NCI-H146 treated with DMSO at 0.1 percent for 48 hours (cell line): ENCODE results near the gene KCNJ11.

Source experiments
- DNase-seq: peaks from one replicate; lab custom pipeline; 2025; ENCODE audit not compliant: unreplicated experiment; lab: John Stamatoyannopoulos, UW

The KCNJ11 gene

DNA sequence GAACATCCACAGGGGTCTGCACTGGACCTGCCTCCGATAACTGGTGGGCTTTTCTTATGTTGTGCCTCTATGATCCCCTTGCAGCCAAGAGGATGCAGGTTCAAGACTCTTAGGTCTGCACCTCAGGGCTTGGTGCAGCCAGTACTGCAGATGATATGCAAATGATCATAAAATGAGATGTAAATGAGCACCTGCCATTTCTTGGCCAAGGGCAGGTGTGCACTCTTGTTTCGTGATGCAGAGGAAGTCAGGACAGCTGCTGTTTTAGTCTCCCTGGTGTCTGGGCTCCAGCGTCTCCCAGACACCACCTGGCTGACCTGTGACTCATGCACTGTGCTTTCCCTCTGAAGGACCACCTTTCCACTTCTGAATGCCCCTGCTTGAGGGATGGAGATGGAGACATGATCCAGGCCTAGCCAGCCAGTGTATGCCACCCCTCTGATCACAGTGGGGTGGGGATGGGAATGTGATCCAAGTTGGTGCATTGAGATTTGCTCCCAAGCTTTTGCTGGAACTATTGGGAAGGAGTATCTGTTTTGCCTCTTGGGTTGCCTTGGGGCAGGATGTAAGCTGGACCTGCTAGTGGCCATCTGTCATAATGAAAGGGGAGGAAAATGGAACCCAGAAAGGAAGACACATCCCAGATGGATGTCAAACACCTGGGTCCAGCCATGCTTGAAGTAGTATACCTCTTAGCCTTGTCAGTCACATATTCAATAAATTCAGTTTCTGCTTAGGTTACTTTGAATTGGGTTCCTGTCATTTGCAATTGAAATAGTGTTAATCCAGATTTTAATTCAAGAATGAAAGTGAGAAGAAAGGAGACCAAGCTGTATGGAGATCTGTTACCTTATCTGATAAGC is 3.3 kb upstream of the KCNJ11 start:
- DNase-seq: peak; percentile 66

DNA sequence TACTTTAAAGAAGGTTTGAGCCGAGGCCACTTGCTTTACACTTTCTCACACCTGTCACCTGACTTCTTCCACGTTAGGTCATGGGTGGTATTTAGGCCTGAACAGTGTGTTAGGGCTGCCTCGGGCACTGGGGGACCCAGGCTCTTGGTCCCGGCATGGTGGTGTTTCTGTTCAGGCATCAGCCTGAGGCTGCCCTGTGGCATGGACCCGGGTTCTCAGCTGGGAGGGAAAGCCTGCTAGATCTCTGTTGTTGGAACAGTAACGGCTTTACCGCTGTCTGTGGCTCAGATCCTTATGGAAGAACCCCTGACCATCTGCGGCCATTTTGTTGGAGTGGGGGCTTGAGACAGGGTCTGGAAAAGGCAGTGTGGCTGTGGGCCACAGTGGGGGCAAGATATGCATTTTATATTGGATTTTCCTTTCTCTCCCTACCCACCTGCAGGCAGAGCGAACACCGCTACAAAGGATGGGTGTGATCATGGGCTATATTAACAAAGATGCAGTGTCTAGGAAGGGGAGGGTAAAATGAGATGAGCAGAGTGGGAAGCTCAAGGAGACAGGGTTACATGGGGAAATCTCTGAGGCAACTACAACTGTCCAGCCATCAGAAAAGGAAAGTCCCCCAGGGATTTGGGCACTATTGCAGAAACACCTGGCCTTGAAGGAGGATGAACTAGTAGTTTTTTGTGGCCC is 1.6 kb upstream of the KCNJ11 start:
- no peak for DNase-seq

DNA sequence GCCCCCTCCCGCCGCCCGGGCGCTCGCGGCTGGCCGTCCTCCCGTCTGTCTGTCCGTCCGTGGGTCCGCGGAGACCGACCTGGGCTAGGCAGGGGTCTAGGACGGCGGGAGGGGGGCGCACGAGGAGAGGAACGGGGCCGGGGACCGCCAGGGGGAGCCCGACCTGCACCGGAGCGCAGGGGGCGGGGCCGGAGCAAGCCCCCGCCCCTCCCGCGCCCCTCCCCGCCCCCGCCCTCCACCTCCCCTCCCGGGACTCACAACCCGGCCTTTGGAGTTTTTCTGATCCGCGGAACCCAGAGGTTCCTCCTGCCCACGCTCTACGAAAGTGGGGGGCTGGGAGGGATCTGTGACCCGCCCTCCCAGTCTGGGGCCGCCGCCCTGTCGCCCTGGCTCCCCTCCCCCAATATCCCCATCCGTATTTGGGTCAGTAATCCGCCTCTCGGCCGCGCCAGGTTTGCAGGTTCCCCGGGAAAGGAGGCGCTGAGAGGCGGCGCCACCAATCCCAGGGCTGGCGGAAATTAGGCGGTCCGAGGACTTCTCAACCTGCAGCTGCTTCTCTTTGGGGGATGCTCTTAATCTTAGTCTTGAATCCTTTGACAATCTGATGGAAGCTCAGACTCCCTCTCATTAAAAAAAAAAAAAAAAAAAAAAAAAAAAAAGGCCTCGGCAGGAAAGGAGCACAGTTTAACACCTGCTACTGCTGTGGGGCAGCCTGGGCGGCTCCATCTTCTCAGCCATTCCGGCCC is 925 bp upstream of the KCNJ11 start:
- peak; percentile 86 for DNase-seq

DNA sequence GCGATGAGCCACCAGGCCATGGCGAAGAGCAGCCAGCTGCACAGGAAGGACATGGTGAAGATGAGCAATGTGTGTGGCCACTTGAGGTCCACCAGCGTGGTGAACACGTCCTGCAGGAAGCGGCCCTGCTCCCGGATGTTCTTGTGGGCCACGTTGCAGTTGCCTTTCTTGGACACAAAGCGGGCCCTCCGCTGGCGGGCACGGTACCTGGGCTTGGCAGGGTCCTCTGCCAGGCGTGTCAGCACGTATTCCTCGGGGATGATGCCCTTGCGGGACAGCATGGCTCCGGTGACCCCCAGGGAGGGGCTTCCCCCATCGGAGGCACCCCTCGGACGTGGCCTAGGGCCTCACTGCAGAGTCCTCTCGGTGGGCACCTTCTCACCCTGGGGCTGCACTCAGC is 648 bp downstream of the KCNJ11 start:
- no peak for DNase-seq

DNA sequence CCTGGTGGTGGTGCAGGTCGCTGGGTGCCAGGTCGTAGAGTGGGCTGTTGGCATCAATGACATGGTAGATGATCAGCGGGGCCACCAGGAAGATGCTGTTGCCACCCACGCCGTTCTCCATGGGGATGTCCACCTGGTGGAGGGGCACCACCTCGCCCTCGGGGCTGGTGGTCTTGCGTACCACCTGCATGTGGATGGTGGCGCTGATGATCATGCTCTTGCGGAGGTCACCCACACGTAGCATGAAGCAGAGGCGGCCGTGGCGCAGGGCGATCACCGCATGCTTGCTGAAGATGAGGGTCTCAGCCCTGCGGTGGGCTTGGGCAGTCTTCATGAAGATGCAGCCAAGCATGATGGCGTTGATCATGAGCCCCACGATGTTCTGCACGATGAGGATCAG is 1.2 kb downstream of the KCNJ11 start:
- no peak for DNase-seq

DNA sequence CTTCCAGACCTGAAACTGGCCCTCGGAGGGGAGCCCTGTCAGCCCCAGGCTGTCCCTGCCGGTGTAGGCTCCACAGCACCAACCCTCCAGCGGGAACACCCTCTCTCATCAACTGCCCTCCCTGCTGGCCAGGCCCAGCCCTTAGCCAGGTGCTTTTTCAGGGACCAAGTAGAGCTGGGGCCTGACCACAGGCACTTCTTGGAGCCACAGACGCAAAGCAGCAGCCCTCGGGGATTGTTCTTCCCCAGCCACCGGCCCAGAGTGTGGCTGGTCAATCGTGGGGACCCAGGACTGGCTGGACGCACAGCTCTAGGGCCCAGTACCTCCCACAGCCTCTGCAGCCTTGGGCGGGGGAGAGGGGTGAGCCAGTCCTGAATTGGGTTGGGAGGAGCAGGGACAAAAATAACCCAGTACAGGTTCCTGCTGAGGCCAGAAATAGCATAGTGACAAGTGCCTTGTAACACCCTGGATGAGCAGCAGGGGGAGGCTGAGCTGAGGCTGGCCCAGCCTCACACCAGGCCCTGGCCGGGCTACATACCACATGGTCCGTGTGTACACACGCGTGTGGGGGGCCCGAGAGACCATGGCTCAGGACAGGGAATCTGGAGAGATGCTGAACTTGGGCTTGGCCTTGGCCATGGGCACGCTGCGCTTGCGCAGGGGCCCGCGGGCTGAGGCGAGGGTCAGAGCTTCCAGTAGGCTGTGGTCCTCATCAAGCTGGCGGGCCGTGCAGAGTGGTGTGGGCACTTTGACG is 2.0 kb downstream of the KCNJ11 start:
- no peak for DNase-seq

DNA sequence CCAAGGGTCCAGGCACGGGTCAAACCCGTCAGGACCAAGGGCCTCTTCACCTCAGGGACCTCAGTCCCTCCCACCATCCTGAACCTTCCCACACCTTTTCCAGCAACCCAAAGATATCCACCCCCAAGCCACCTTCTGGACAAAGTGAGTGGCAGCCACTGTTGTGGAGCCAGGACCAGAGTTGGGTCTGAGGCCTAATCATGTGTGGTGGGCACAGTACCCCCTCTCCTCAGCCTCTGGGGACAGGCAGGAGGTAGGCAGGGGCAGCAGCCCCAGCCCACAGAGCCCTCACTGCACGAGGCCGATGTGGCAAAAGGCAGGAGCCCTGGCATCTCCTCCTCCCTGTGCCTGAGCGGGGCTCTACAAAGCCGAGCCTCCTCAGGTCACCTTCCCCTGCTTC is 2.5 kb downstream of the KCNJ11 start:
- DNase-seq: no peak

DNA sequence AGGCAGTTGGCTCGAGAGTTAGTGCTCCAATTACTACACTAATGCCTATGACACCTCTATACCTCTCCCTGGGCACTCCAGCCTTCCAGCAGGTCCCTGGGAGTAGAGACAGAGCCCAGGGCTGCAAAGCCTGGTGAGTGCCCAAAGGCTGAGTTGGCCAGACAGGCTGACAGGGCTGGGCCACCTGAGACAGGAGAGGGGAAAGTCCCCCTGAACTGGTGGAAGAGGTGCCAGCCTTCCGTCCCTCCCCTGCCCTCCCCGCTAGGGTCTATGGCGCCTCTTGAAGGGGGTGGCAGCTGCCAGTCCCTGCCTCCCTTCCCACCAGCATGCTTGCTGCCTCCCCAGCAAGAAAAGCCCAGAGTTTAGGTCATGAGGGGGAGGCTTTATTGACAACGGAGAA is 3.0 kb downstream of the KCNJ11 start:
- DNase-seq: no peak

DNA sequence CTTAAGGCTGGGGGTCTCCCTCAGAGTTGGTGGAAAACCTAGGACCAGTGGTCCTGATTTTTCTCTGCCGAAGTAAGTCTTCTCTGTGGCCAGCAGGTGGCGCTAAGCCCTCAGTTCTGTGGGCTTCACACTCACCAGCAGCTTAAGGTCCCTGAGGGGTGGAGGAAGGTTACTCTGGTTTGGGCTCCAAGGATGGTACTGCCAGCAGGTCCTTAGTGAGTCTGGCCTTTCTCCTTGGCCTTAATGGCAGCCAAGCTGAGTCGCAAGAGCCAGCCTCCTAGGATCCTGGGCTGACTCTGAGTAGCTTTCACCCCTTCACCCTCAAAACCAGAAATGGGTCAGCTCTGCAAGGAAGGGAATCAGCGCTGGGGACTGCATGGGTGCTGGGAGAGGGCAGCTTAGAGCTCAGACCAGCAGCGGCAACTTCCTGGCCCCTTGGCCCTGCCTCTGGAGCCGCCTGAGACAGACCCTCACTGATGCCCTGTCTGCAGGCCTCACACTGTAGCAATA is 4.4 kb downstream of the KCNJ11 start:
- DNase-seq: peak; percentile 35

DNA sequence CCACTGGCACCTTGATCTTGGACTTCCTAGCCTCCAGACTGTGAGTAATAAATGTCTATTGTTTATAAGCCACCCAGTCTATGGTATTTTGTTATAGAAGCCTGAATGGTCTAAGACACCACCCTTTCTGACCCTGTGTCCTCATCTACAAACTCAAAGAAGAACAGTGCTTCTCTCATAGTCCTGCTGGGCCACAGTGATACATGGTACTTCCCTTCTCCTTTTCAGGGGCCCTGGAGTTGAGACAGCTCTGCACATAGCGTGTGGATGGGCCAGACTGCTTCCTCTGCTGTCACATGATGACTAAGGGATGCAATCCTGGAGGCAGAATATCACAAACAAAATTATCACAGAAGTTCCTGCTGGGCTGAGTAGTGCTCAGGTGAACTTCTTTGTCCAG is 5.0 kb downstream of the KCNJ11 start:
- DNase-seq: no peak

DNA sequence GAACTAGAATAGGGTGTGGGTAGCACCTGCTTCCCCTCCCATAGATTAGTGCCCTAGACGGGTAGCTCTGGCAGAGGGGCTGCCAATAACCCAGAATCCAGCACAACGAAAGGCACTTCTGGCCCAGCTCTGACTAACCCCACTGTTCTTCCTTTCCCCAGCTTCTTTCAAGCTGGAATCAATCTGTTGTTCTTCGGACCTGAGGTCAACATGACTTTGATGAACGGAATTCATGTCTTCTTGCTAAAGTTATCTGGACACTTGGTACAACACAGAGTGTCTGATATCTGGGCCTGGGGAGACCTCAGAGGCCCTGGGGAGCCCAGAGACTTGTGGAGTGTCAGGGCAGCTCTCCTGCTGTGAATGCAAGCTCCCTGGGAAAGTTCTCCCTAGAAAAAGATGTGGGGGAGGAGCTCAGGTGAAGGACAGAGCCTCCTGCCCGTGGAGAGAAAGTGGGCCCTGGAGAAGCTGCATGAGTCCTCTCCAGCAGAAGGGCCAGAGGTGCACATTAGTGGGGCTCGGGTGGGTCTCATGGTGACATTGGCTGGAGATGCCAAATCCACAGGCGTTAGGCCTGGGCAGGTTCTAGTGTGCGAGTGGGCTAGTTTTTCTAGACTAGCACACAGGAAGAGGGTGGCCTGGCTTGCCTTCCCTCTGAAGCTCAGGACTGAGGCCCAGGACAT is 6.3 kb downstream of the KCNJ11 start:
- DNase-seq: no peak

DNA sequence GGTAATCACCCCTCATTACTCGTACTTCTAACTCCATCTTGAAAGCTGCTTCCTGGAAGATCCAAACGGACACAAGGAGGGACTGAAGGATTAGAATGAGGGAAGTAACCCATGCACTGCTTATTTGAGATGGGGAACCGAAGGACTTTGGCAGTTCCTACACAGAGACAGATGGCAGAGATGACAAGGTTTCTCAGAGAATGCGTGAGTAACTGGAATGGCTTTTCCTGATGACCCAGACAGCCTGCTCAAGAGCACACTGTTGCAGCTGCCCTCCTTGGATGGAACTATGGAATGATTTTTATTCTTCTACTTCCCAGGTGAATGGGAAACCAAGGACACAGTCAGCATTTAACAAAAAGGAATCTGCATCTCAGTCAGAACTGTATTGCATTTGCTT is 7.3 kb downstream of the KCNJ11 start:
- no peak for DNase-seq

DNA sequence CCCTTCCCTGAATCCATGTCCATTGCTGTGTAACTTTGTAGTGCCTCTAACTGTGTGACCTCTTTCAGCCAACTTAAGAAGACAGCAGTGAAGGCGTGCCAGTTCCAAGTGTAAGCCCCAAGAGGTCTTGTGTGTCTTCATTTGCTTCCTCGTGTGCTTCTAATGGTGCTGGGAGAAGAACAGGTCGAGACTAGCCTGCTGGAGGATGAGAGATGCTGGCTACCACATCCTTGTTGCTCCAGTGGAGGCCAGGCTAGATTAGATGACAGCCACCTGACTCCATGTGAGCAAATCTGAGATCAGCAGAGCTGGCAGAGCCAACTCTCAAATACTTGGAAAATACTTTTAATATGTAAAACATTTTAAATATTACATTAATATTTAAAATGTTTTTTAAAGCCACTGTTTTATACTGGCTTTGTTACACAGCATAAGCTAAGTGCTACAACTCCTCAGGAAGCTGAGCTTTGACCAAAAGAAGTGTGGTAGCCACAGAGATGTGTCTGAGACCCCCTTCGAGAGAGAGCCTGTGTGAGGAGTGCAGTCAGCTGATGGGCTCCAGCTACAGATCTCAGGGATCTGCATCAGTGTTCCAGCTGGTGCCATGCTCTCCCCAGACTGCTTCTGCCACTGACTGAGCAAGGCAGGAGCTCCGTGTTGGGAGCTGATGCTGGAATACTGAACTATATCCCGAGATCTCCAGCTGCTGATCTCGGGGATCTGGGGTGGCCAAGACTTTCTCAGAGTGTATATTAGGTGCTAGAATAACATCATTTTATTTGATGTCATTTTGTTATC is 8.9 kb downstream of the KCNJ11 start:
- DNase-seq: no peak

DNA sequence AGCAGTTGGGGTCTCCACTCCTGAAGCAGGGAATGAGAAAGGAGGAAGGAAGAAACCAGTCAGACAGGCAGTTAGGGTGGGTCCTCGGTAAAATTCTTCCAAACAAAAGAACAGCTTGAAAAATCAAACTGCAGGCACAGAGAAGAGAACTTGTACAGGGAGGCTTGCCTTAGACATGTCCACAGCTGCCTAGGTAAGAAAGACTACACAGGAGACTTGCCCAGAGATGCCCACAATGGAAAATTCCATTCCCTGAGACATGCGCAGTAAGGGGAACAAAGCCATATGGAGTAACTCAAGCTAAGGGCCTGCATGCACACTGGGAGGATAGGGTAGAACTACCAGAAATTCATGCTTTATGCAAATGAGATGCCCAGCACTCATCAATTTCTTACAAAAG is 9.8 kb downstream of the KCNJ11 start:
- DNase-seq: no peak

DNA sequence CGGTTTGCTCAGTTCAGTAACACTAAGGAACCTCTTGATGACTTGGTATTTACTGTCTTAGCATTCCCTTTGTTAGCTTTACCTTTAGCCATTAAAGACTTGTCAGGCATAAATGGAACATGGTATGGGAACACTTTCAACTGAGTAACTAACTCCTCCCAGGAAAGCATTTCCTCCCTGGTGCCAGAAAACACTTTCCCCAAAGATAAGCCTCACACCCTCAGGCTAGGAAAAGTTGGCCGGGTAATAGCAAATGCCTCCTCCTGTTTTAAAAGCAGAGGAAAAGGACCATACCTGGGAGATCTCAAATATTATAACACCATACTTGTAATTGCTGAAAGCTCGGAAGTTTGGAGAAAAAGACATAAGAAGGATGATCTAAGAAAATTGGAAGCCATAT is 12.0 kb downstream of the KCNJ11 start:
- no peak for DNase-seq

DNA sequence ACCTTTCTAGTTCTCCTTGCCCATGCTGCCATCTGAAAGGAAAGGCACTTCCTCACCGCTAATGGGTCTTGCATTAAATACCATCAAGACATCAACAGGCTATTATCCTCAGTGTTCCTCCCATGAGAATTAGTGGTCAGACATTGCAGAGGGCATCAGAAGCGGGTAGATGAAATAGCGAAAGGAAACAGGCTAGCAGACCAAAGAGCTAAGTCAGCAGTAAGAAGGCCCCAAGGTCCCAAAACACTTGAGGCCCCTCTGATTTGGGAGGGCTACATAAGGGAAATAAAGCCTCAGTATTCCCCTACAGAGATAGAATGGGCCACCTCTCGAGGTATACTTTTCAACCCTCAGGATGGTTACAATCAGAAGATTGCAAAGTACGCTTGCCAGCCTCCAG is 12.9 kb downstream of the KCNJ11 start:
- no peak for DNase-seq

DNA sequence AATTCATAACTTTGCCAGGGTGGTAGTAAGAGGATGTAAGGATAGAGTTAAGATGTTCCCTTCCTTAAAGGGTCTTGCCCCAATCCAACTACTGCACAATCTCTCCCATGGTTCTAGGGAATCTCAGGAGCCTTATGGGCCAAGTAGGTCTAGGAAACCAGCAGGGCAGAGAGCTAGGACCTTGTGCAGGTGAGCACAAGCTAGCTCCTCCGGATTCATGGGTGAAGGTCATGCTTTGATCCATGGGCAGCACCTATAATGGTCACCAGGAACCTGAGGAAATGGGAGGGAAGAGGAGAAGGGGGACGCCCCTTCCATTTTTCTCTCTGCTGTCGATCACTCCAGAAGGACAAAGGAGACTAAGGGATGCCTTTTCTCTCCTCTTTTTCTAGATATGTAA is 16.8 kb downstream of the KCNJ11 start:
- DNase-seq: no peak

DNA sequence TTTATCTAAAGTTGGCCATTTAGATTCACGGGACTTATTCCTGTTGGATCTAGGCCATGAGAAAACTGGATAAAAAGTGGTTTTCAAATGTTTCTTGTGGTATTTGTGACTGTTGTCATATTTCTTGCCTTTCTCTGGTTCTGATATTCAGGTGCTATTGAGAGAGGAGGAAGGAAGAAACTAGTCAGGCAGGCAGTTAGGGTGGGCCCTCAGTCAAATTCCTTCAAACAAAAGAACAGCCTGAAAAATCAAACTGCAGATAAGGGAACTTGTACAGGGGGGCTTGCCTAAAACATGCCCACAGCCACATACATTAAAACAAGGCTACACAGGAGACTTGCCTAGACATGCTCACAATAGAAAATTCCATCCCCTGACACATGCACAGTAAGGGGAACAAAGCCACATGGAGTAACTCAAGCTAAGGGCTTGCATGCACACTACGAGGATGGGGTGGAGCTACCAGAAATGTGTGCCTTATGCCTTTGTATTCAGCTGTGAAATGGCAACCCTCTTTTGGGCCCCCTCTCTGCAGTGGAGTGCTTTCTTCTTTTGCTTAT is 18.7 kb downstream of the KCNJ11 start:
- DNase-seq: no peak

DNA sequence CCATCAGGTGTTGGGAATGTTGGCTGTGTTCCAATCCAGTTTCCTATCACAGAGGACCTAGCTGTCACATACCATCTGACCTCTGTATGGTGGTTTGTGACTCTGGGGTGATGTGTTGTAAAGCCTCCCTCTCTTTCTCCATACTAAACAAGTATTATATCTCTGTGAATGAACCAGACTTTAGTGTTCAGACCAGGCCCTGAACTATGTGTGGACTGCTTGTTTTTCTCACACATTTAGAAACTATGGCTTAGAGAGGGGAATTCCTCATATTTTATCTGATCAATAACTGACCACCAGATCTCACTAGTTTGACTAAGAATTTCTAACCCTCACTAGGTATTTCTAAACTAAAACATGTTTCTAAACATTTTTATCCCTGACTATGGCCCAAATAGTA is 19.4 kb downstream of the KCNJ11 start:
- DNase-seq: no peak
